PFSK-1 (cell line): ENCODE data around the gene BPI.

Source experiments
- FOXP2 ChIP-seq: optimal IDR thresholded peaks from 2 replicates; pipeline ENCODE3; 2011; ENCODE audit warnings: borderline replicate concordance, control low read depth, inconsistent platforms; ENCODE audit not compliant: insufficient read depth; ENCODE audit errors: extremely low read length, extremely low read depth
- POLR2AphosphoS5 ChIP-seq: IDR thresholded peaks from 2 replicates; pipeline ENCODE4 v1.6.1; 2012; ENCODE audit warnings: low read depth, mild to moderate bottlenecking, control low read depth, low read length, moderate library complexity
- SIN3A ChIP-seq: IDR thresholded peaks from 2 replicates; pipeline ENCODE4 v1.6.1; 2012; ENCODE audit warnings: mild to moderate bottlenecking, low read length, moderate library complexity, borderline replicate concordance; ENCODE audit not compliant: insufficient read depth
- TAF1 ChIP-seq: IDR thresholded peaks from 2 replicates; pipeline ENCODE4 v1.6.1; 2012; ENCODE audit warnings: low read length, control low read depth, borderline replicate concordance; ENCODE audit not compliant: insufficient read depth
- TF ChIP-seq, protein P1 (sequence below), 2 experiments: IDR thresholded peaks; 2 replicates each; pipeline versions ENCODE4 v1.6.1 to v1.8.0; 2011 to 2012; ENCODE audit warnings: low read depth in 2 of 2, low read length in 2 of 2, control low read depth in 1 of 2, inconsistent platforms in 1 of 2, mild to moderate bottlenecking in 1 of 2, moderate library complexity in 1 of 2; ENCODE audit not compliant: insufficient read depth in 1 of 2

GRCh38 chr20:38277691-38278090 is 26.3 kb upstream of the BPI start:
- TF ChIP-seq TAF1 (no peak), POLR2AphosphoS5 (no peak), SIN3A (no peak), FOXP2 (no peak)
- TF ChIP-seq, protein P1, sequence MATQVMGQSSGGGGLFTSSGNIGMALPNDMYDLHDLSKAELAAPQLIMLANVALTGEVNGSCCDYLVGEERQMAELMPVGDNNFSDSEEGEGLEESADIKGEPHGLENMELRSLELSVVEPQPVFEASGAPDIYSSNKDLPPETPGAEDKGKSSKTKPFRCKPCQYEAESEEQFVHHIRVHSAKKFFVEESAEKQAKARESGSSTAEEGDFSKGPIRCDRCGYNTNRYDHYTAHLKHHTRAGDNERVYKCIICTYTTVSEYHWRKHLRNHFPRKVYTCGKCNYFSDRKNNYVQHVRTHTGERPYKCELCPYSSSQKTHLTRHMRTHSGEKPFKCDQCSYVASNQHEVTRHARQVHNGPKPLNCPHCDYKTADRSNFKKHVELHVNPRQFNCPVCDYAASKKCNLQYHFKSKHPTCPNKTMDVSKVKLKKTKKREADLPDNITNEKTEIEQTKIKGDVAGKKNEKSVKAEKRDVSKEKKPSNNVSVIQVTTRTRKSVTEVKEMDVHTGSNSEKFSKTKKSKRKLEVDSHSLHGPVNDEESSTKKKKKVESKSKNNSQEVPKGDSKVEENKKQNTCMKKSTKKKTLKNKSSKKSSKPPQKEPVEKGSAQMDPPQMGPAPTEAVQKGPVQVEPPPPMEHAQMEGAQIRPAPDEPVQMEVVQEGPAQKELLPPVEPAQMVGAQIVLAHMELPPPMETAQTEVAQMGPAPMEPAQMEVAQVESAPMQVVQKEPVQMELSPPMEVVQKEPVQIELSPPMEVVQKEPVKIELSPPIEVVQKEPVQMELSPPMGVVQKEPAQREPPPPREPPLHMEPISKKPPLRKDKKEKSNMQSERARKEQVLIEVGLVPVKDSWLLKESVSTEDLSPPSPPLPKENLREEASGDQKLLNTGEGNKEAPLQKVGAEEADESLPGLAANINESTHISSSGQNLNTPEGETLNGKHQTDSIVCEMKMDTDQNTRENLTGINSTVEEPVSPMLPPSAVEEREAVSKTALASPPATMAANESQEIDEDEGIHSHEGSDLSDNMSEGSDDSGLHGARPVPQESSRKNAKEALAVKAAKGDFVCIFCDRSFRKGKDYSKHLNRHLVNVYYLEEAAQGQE (IDR thresholded peaks at IDR 0.05; ENCODE audit: insufficient read depth in 1 of 2, low read depth in 2 of 2, low read length in 2 of 2) = no peak
